ENCODE measurements around the gene MUC12.
"Not testable (repeated sequence)": the region's sequence is repeated elsewhere in the genome, so short reads cannot be mapped to it uniquely, and the experiment has no call there.

The MUC12 gene

DNA sequence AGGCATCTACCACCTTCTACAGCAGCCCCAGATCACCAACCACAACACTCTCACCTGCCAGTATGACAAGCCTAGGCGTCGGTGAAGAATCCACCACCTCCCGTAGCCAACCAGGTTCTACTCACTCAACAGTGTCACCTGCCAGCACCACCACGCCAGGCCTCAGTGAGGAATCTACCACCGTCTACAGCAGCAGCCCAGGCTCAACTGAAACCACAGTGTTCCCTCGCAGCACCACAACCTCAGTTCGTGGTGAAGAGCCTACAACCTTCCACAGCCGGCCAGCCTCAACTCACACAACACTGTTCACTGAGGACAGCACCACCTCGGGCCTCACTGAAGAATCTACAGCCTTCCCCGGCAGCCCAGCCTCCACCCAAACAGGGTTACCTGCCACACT lies 29.2 kb downstream of the MUC12 start:
- not testable (repeated sequence) for DNase-seq

DNA sequence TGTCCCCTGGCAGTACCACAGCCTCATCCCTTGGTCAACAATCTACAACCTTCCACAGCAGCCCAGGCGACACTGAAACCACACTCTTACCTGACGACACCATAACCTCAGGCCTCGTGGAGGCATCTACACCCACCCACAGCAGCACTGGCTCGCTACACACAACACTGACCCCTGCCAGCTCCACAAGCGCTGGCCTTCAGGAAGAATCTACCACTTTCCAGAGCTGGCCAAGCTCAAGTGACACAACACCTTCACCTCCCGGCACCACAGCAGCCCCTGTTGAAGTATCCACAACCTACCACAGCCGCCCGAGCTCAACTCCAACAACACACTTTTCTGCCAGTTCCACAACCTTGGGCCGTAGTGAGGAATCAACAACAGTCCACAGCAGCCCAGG lies 30.0 kb downstream of the MUC12 start:
- not testable (repeated sequence) for DNase-seq

DNA sequence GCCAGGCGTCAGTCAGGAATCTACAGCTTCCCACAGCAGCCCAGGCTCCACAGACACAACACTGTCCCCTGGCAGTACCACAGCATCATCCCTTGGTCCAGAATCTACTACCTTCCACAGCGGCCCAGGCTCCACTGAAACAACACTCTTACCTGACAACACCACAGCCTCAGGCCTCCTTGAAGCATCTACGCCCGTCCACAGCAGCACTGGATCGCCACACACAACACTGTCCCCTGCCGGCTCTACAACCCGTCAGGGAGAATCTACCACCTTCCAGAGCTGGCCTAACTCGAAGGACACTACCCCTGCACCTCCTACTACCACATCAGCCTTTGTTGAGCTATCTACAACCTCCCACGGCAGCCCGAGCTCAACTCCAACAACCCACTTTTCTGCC lies 30.7 kb downstream of the MUC12 start:
- DNase-seq = not testable (repeated sequence)

DNA sequence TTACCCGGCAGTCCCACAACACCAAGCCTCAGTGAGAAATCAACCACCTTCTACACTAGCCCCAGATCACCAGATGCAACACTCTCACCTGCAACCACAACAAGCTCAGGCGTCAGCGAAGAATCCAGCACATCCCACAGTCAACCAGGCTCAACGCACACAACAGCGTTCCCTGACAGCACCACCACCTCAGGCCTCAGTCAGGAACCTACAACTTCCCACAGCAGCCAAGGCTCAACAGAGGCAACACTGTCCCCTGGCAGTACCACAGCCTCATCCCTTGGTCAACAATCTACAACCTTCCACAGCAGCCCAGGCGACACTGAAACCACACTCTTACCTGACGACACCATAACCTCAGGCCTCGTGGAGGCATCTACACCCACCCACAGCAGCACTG lies 33.0 kb downstream of the MUC12 start:
- DNase-seq = not testable (repeated sequence)

DNA sequence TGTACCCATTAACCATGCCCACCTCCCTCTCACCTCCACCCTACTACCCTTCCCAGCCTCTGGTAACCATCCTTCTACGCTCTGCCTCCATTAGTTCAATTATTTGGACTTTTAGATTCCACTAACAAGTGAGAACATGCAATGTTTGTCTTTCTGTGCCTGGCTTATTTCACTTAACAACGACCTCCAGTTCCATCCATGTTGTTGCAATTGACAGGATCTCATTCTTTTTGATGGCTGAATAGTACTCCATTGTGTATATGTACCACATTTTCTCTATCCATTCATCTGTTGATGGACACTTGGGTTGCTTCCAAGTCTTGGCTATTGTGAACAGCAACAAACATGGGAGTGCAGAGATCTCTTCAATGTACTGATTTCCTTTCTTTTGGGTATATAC lies 38.0 kb downstream of the MUC12 start:
- DNase-seq = not testable (repeated sequence)

DNA sequence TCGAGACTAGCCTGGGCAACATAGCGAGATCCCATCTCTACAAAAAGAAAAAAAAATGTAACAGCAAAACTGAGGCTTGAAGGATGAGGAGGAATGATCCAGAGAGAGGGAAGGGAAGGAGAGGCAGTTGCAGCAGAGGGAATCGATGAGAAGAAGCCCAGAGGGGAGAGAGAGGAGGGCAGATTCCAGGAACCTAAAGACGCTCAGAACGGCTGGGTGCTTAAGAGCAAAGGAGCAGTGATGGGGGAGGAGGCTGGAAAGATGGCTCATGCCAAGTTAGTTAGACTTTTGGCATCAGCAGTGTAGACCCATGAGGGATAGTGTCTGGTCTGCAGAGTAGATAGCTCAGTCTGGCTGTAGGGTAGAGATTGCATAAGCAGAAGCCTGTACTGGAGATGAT lies 40.3 kb downstream of the MUC12 start:
- DNase-seq = no peak

DNA sequence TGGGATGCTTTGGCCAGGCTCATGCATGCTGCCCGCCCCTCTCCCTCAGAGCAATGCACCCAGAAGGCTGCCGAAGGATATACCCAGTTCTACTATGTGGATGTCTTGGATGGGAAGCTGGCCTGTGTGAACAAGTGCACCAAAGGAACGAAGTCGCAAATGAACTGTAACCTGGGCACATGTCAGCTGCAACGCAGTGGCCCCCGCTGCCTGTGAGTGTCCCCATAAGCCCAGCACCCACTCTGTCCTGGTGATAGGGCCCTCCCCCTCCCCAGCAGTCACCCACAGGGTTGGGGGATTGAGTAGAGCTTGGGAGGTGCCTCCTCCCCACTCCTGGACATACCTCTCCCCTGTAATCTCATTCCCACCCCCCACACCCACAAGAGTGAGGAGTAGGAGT lies 43.6 kb downstream of the MUC12 start:
- DNase-seq = no peak

DNA sequence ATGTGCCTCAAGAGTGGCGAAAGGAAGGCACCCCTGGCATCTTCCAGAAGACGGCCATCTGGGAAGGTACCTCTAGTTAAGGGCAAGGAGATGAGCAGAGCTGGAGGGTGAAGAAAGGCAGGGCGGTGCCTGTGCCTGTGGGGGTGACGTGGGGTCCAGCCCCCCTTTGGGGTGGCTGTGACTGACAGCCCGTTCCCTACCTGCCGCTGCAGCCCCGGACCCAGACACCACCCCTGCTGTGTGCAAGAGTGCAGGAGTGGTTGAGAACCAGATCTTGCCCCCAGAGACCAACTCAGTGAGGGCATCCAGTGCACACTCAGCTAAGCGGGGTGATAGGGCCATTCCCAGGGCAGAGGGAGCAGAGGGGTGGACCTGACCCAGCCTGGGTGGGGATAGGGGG lies 46.3 kb downstream of the MUC12 start:
- DNase-seq = no peak

DNA sequence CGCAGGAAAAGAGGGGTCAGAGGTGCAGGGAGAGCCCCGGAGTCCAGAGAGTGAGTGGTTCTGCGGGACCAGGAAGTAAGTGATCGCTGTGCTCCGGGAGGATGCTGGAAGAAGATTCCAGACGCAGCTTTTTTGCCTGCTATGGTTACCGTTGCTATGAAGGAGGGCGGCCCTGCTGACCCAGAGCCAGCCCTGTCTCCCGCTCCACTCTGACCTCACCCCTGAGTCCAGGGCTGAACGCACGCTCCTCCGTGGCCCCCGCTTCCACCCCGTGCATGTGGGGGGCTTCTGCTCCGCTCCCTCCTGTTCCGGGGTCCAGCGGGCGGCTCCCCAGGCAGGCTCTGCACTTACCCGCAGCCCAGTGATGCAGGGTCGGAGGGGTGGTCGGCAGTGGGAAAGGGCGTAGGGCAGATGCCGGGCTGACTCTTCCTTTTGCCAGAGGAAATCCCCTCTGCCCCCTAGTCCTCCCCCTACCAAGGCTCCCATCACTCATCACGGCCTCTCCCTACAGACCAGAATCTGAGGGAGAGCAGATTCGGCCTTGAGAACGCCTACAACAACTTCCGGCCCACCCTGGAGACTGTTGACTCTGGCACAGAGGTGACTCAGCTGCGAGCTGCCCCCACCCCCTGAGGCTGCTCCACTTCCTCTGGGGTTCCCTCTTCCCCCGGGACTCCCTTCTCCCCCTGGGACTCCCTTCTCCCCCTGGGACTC lies 47.9 kb downstream of the MUC12 start:
- DNase-seq = no peak

DNA sequence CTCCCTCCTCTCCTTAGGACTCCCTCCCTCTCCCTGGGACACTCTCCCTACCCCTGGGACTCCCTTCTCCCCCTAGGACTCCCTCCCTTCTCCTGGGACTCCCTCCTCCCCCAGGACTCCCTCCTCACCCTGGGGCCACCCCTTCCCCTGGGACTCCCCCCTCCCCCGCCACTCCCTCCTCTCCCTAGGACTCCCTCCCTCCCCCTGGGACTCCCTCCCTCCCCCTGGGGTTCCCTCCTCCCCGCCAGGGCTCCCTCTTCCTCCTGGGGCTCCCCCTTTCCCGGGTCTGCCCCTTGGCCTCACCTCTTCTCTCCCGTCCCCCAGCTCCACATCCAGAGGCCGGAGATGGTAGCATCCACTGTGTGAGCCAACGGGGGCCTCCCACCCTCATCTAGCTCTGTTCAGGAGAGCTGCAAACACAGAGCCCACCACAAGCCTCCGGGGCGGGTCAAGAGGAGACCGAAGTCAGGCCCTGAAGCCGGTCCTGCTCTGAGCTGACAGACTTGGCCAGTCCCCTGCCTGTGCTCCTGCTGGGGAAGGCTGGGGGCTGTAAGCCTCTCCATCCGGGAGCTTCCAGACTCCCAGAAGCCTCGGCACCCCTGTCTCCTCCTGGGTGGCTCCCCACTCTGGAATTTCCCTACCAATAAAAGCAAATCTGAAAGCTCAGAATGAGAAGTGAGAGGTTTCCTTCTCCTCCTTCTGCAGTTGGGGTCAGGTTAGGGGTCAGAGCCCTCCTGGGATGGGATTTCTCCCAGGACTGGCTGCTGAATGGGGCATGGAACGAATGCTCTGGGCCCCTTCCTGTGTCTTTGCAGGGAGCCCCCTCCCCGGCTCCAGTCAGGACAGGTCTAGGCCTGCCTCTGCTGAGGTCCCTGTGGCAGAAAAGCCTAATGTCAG lies 49.2 kb downstream of the MUC12 start:
- no peak for DNase-seq

DNA sequence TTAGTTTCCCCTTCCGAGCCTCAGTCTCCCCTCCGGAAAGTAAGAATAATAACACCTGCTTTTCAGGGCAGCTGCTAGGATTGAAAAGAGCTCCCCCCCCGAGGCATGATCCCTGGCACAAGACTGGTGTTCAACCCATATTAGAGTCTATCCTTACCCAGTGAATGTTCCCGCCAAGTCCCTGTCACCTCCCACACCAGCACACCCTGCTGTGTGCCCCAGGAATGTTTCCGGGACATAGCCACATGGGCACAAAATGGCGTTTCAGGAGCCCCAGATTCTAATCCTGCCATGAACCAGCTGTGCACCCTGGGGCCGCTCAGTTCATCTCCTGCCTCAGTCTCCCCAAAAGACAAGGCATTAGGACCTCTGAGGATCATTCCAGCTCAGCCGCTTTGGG lies 51.1 kb downstream of the MUC12 start:
- no peak for DNase-seq

DNA sequence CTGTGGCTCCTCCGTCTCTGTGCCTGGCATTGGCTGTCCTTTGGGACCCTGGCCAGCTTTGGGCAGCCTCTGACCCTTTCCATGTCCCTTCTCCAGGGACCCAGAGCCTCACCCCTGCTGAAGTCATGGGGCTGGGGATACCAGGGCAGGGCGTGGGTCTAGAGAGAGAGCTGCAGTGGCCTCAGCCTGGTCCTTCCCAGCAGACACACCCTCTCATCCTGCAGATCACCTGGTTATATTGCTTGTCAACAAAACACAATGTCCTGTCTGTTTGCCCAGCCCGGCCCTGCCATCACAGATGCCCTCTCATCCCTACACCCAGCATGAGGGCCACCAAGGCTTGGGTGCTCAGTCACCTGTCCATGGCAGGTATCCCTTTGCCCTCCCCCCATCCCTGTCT lies 52.3 kb downstream of the MUC12 start:
- no peak for DNase-seq

DNA sequence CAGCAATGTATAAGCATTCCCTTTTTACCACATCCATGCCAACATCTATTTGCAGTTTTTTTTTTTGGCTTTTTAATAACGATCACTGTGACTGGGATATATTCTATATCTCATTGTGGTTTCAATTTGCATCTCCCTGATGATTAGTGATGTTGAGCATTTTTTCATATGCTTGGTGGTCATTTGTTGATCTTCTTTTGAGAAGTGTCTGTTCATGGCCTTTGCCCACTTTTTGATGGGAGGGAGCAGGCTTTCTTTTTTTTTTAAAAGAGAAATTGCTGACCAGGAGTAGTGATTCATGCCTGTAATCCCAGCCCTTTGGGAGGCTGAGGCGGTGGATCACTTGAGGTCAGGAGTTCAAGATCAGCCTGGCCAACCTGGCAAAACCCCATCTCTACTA lies 54.5 kb downstream of the MUC12 start:
- DNase-seq = no peak

DNA sequence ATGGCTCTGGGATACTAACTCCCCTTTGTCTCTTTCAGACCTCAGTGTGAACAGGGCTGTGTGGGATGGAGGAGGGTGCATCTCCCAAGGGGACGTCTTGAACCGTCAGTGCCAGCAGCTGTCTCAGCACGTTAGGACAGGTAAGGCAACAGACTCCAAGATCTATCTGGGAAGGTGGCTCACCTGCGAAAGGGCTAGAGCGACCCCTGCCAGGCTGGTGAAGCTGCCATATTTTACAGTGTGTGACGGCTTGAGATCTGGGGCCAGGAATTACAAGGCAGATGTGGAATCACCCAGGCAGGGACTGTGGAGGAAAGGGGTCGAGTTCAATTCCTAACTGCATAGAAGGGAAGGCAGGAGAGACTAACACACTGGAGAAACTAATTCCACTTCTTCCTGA lies 61.7 kb downstream of the MUC12 start:
- DNase-seq = no peak

DNA sequence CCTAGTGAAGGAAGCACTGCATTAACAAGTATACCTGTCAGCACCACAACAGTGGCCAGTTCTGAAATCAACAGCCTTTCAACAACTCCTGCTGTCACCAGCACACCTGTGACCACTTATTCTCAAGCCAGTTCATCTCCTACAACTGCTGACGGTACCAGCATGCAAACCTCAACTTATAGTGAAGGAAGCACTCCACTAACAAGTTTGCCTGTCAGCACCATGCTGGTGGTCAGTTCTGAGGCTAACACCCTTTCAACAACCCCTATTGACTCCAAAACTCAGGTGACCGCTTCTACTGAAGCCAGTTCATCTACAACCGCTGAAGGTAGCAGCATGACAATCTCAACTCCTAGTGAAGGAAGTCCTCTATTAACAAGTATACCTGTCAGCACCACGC lies 66.6 kb downstream of the MUC12 start:
- no peak for DNase-seq

DNA sequence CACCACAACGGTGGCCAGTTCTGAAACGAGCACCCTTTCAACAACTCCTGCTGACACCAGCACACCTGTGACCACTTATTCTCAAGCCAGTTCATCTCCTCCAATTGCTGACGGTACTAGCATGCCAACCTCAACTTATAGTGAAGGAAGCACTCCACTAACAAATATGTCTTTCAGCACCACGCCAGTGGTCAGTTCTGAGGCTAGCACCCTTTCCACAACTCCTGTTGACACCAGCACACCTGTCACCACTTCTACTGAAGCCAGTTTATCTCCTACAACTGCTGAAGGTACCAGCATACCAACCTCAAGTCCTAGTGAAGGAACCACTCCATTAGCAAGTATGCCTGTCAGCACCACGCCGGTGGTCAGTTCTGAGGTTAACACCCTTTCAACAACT lies 71.9 kb downstream of the MUC12 start:
- not testable (repeated sequence) for DNase-seq

DNA sequence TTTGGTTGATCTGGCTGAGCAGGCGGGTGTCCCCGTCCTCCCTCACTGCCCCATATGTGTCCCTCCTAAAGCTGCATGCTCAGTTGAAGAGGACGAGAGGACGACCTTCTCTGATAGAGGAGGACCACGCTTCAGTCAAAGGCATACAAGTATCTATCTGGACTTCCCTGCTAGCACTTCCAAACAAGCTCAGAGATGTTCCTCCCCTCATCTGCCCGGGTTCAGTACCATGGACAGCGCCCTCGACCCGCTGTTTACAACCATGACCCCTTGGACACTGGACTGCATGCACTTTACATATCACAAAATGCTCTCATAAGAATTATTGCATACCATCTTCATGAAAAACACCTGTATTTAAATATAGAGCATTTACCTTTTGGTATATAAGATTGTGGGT lies 89.0 kb downstream of the MUC12 start:
- no peak for DNase-seq

DNA sequence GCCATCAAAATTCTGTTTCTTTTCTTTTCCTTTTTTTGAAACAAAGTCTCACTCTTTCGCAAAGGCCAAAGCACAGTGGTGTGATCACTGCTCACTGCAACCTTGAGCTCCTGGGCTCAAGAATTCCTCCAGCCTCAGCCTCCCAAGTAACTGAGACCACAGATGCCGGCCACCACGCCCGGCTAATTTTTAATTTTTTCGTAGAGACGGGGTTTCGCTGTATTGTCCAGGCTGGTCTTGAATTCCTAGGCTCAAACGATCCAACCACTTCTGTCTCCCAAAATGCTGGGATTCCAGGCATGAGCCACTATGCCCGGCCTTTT lies 90.2 kb downstream of the MUC12 start:
- DNase-seq = no peak

DNA sequence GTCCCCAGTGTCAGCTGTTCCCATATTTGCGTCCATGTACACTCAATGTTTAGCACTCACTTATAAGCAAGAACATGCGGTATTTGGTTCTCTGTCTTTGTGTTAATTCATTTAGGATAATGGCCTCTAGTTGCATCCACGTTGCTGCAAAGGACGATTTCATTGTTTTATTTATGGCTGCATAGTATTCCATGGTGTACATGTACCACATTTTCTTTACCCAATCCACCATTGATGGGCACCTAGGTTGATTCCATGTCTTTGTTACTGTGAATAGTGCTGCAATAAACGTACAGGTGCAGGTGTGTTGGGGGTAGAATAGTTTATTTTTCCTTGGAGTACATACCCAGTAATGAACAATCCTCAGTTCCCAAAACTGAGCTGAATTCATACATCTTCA lies 91.6 kb downstream of the MUC12 start:
- DNase-seq = no peak

DNA sequence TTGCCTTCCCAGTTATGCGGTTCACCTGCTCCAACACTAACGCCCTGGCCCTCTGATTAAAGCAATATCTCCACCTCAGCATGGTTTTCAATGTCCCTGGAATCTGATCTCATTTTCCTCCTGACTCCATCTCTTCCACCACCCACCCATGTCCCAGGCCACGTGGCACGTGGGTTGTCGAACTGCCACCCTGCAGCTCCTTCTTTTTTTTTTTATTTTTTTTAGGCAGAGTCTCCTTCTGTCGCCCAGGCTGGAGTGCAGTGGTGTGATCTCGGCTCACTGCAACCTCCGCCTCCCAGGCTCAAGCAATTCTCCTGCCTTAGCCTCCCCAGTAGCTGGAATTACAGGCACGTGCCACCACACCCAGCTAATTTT lies 94.8 kb downstream of the MUC12 start:
- DNase-seq = not testable (repeated sequence)

DNA sequence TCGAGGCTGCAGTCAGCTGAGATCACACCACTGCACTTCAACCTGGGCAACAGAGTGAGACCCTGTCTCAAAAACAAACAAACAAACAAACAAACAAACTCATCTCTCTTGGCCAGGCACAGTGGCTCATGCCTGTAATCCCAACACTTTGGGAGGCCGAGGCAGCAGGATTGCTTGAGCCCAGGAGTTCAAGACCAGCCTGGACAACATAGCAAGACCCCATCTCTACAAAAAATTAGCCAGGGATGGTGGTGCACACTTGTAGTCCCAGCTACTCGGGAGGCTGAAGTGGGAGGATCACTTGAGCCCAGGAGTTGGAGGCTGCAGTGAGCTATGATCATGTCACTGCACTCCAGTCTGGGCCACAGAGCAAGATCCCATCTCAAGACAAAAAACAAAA lies 95.8 kb downstream of the MUC12 start:
- DNase-seq = not testable (repeated sequence)

DNA sequence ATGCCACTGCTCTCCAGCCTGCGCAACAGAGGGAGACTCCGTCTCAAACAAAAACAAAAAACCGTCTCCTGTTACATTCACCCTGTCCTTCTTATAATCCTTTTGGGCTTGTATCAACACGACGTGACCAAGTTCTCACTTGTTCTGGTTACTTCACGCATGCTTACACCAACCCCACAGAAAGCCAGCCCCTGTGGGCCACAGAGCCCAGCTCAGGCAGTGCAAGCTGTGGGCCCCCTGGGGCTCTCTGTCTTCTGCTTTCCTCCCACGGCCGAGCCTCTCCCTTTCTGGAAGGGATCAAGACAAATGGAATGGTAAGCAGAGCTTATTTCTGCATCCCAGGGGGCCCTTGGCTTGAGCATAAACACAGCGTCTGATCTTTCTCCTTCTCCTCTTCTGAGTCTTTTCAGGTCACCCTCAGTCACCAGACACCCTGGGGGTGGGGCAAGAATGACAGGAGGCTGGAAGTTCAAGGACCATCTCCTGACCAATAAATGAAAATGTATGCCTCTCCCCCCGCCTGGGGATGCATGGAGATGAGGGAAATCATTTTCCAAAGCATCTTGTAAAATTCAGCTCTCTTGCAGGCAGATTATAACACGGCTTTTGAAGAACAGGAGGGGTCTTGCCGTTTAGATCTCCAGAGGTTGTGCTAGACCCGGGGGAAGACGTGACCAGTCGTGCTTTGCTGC lies 96.9 kb downstream of the MUC12 start:
- DNase-seq = no peak

DNA sequence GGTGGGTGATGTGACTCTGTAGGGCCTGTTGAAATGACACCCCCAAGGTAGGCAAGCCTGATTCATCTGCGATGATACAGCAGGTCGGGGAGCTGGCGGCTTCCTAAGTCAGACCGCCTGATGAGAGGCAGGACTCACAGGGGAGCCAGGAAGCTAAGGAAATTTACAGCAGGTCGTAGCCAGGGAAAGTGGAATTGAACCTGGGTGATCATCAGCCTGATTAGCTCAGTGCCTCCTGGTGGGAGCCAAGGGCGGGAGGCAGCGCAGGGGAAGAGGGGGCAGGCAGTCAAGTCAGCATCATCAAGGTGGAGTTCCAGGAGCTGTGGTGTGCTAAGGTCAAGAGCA lies 97.4 kb downstream of the MUC12 start:
- no peak for DNase-seq

DNA sequence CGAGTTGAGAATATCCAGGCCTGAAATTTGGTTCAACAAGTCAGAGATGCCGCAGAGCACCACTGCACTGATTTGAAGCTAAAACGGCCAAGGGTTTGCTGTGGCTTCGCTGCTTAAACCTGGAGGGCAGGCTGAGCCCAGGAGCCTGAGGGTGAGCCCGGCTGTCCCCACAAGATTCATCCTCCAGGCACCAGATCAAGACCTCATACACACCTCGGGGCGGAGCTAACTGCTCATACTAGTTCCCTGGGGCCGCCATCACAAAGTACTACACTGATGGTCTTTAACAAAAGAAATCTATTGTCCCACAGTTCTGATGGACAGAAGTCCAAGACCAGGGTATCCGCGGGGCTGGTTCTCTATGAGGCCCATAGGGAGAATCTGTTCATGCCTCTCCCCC lies 99.0 kb downstream of the MUC12 start:
- DNase-seq = no peak
